GM12801 (cell line): ENCODE measurements around the gene SLC22A4.

Experiments
- TF ChIP-seq, protein P1 (sequence below): IDR thresholded peaks from one replicate; pipeline ENCODE4 v1.5.1; 2011; ENCODE audit warnings: control low read depth; ENCODE audit not compliant: insufficient read length; ENCODE audit errors: extremely low read depth

SLC22A4 gene

DNA sequence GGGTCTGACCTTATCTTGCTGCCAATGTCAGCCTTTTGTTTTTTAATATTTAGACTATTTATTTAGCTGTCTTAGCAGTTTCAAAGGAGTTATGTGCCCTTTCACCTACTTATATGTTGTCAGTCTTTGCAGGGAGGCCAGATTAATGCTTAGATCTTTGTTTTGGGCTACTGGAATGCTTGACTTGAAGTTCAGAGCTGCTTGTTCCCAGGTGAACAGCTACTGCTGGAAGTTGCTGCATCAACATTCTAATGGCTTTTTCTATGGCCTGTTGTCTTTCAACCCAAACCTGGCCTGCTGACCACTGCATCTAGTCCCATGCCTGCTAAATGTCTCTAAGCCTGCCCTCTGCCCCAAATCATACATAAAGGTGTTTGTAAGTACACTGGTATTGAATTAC is 78.3 kb downstream of the SLC22A4 start:
- TF ChIP-seq, protein P1, sequence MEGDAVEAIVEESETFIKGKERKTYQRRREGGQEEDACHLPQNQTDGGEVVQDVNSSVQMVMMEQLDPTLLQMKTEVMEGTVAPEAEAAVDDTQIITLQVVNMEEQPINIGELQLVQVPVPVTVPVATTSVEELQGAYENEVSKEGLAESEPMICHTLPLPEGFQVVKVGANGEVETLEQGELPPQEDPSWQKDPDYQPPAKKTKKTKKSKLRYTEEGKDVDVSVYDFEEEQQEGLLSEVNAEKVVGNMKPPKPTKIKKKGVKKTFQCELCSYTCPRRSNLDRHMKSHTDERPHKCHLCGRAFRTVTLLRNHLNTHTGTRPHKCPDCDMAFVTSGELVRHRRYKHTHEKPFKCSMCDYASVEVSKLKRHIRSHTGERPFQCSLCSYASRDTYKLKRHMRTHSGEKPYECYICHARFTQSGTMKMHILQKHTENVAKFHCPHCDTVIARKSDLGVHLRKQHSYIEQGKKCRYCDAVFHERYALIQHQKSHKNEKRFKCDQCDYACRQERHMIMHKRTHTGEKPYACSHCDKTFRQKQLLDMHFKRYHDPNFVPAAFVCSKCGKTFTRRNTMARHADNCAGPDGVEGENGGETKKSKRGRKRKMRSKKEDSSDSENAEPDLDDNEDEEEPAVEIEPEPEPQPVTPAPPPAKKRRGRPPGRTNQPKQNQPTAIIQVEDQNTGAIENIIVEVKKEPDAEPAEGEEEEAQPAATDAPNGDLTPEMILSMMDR: no peak

DNA sequence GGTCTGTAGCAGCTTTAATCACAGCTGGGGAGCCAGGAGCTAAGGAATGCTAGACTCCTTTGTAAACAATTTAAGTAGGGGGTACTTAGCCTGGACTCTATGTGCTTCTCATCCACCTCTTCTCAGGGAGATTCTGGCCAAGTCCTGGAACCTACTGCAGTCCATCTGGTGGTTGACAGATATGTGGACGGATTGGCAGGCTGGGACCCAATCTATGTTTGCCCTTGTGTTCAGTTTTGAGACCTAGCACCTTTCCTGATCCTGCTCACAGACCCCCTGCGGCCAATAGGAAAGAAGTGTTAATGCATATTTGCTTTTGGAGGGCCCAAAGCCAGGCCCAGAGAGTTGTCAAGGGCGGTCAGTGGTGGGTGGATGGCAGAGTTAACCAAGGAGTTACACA is 81.8 kb downstream of the SLC22A4 start:
- TF ChIP-seq, protein P1: no peak

DNA sequence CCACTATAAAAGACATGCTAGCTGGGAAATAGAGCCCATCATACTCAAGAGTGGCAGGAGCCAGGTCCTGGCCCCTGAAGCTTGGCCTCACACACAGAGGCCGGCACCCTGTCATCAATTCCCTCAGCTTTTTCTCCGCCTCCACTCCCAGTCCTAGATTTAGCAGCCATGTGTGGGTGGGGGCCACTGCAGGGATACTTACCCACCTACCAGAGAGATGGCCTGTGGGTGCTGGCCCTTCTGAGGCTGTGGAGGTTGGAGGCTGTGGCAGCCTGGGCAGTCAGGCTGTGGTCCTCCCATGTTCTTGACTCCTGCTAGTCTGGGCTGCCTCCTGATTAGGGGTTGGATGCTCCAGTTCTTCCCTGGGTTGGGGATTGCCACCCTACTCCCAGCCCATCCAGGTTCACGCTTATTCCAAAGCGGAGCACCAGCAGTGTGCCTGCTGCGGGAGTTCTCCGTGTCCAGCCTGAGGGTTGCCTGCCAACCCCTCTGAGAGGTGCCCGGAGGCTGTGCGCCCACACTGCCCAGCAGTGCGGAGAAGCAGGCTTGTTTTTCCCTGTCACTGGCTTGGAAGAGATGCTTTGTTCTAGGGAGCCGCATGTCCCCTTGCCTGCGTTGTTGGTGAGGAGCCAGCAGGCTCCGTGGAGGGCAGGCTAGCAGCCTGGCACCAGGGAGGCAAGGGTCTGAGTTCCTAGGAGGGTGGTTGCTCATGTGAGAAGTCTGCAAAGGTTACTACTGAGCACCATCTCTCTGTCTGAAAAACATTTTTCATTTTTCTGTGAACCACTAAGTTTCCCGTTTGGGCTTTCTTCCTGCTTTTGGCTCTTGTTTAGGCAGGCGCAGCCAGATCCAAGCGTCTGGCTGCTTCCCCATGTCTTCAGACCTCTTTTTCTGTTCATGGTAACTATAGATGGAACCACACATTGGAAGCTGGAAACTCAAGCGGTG is 82.8 kb downstream of the SLC22A4 start:
- TF ChIP-seq, protein P1: no peak

DNA sequence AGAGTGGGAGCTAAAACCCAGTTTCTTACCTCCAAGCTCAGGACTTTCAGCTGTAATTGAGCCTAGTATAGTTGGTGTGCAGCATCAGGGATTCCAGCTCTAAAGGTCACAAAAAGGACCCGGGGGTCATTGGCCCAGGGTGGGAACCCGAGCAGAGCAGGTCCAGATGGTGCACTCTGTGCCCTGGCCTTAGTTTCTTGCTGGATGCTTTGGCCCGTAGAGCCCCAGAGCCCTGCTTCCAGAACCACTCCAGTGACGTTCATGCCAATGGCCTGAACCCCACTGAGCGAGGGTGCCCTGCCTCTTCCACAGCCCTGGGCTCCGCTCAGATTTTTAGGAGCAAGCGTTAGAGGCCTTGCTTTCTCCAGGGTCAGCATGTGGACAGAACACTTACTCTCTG is 83.5 kb downstream of the SLC22A4 start:
- TF ChIP-seq, protein P1: no peak

DNA sequence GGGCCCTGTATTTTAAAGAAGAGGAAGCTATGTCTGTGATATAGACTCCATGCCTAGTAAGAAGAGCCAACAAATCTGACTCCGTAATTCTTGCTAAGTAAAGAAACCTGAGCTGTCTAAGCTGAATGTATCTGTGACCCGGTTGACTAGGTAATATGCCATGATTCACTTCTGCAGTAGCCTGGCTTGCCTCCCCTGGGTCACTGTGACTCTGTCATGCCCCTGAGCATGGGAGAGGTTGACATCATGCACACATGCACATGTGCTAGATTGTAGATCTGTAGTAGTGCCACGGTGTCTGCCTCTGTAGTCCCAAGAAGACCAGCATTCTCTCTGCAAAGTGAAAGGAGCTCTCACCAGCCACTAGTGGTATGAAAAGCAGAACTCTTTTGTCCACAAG is 84.4 kb downstream of the SLC22A4 start:
- TF ChIP-seq, protein P1: no peak

DNA sequence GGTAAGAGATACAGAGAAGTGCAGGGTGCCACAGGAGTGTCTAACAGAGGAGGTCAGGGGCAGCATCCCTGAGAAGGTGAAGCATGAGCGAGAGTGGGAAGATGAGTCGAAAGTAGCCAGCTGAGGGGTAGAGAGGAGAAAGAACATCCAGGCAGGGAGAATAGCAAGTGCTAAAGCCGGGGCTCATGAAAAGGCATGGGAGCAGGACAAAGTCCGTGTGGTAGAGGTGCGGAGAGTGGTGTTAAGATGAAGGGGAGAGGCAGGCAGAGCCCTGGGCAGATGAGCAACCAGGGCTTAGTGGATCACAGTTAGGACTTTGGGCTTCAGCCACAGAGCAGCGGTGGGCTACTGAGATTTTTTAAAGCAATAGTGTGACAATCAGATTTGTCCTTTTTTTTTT is 85.9 kb downstream of the SLC22A4 start:
- TF ChIP-seq, protein P1: no peak

DNA sequence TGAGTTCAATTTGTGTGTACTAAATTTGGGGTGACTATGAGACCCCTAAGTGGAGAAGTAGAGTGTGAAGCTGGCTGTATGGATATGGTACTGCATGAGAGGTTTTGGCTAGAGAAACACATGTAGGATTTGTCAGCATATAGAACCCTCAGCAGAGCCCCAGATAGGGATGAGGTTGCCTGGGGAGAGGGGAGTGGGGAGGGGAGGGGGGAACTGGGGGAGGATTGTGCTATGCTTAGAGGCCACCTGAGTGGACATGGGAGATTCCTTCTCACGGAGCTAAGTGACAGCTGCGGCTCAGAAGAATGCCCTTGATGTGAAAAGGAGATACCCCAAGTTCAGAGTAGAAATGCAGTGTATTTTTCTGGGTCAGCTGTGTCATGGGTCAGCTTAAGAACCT is 86.5 kb downstream of the SLC22A4 start:
- TF ChIP-seq, protein P1: no peak
